H9 (cell line): ENCODE measurements around the gene RNF141. TPM values are rescaled to one million over a fixed set of nuclear protein-coding genes. Genes with fewer than 3 reads are reported as not detected.

Experiments used
- DNase-seq: peaks from one replicate; pipeline ENCODE4 v3.0.0-alpha.2; 2017
- H2AFZ ChIP-seq: one replicate; pipeline ENCODE4 v1.6.1; 2013; ENCODE audit warnings: mild to moderate bottlenecking, low read length, control low read depth, moderate library complexity
- H2AK5ac ChIP-seq: 2 replicates; pipeline ENCODE4 v1.6.1; 2013; ENCODE audit warnings: low read length, control low read depth, mixed read lengths; ENCODE audit not compliant: insufficient read length
- H2BK120ac ChIP-seq: one replicate; pipeline ENCODE4 v1.6.1; 2013; ENCODE audit warnings: low read depth, mild to moderate bottlenecking, low read length, control low read depth, inconsistent platforms; ENCODE audit not compliant: poor library complexity, severe bottlenecking
- H2BK12ac ChIP-seq: 2 replicates; pipeline ENCODE4 v1.6.1; 2013; ENCODE audit warnings: low read length, control low read depth, mixed read lengths, low read depth; ENCODE audit not compliant: insufficient read length
- H2BK15ac ChIP-seq: 2 replicates; pipeline ENCODE4 v1.6.1; 2013; ENCODE audit warnings: low read depth, low read length, control low read depth
- H2BK20ac ChIP-seq: one replicate; pipeline ENCODE4 v1.6.1; 2013; ENCODE audit warnings: low read depth, mild to moderate bottlenecking, low read length, control low read depth, inconsistent platforms; ENCODE audit not compliant: poor library complexity, severe bottlenecking
- H2BK5ac ChIP-seq: 2 replicates; pipeline ENCODE4 v1.6.1; 2013; ENCODE audit warnings: low read length, control low read depth, mixed read lengths; ENCODE audit not compliant: insufficient read length
- H3K14ac ChIP-seq: 2 replicates; pipeline ENCODE4 v1.6.1; 2013; ENCODE audit warnings: low read length, control low read depth; ENCODE audit not compliant: insufficient read depth
- H3K18ac ChIP-seq: 2 replicates; pipeline ENCODE4 v1.6.1; 2013; ENCODE audit warnings: low read depth, mild to moderate bottlenecking, mixed read lengths, low read length, control low read depth; ENCODE audit not compliant: insufficient read length
- H3K23ac ChIP-seq: 2 replicates; pipeline ENCODE4 v1.6.1; 2013; ENCODE audit warnings: low read length, control low read depth, mixed read lengths, low read depth; ENCODE audit not compliant: insufficient read length
- H3K23me2 ChIP-seq: 2 replicates; pipeline ENCODE4 v1.6.1; 2013; ENCODE audit warnings: low read depth, mild to moderate bottlenecking, mixed read lengths, low read length, control low read depth; ENCODE audit not compliant: insufficient read length, poor library complexity, severe bottlenecking
- H3K27ac ChIP-seq: 2 replicates; pipeline ENCODE4 v1.5.1; 2013; ENCODE audit warnings: low read length, control low read depth, mixed read lengths, low read depth; ENCODE audit not compliant: insufficient read length
- H3K27me3 ChIP-seq: 2 replicates; pipeline ENCODE4 v1.6.1; 2013; ENCODE audit warnings: low read length, control low read depth, inconsistent platforms; ENCODE audit not compliant: insufficient read depth
- H3K4ac ChIP-seq: 2 replicates; pipeline ENCODE4 v1.6.1; 2013; ENCODE audit warnings: low read depth, mild to moderate bottlenecking, control low read depth, inconsistent platforms, low read length, moderate library complexity
- H3K4me1 ChIP-seq: 2 replicates; pipeline ENCODE4 v1.6.1; 2013; ENCODE audit warnings: low read length, control low read depth, inconsistent platforms; ENCODE audit not compliant: insufficient read depth
- H3K4me2 ChIP-seq: 2 replicates; pipeline ENCODE4 v1.6.1; 2013; ENCODE audit warnings: low read length, control low read depth, mixed read lengths; ENCODE audit not compliant: insufficient read length, insufficient read depth
- H3K56ac ChIP-seq: 2 replicates; pipeline ENCODE4 v1.6.1; 2013; ENCODE audit warnings: low read depth, mild to moderate bottlenecking, mixed read lengths, low read length, control low read depth; ENCODE audit not compliant: insufficient read length
- H3K79me1 ChIP-seq: 2 replicates; pipeline ENCODE4 v1.6.1; 2013; ENCODE audit warnings: low read depth, mild to moderate bottlenecking, moderate library complexity, low read length, control low read depth, inconsistent platforms; ENCODE audit not compliant: insufficient read depth, poor library complexity, severe bottlenecking
- H3K79me2 ChIP-seq: 2 replicates; pipeline ENCODE4 v1.6.1; 2013; ENCODE audit warnings: low read length, control low read depth, inconsistent platforms; ENCODE audit not compliant: insufficient read depth
- H3K9ac ChIP-seq: 2 replicates; pipeline ENCODE4 v1.6.1; 2013; ENCODE audit warnings: low read length, control low read depth, mixed read lengths; ENCODE audit not compliant: insufficient read length; ENCODE audit errors: extremely low read depth
- H3K9me3 ChIP-seq: one replicate; pipeline ENCODE4 v1.6.1; 2013; ENCODE audit warnings: low read depth, low read length, inconsistent platforms; ENCODE audit not compliant: control insufficient read depth
- H3T11ph ChIP-seq: one replicate; pipeline ENCODE4 v1.6.1; 2013; ENCODE audit warnings: mild to moderate bottlenecking, low read length, control low read depth, inconsistent platforms
- H4K20me1 ChIP-seq: one replicate; pipeline ENCODE4 v1.6.1; 2013; ENCODE audit not compliant: control insufficient read depth, insufficient read length, insufficient read depth
- H4K5ac ChIP-seq: 2 replicates; pipeline ENCODE4 v1.6.1; 2013; ENCODE audit warnings: low read depth, mild to moderate bottlenecking, mixed read lengths, low read length, control low read depth; ENCODE audit not compliant: insufficient read length
- H4K8ac ChIP-seq: replicated peaks from 2 replicates; pipeline ENCODE4 v1.6.1; 2013; ENCODE audit warnings: low read length, control low read depth, mixed read lengths, low read depth; ENCODE audit not compliant: insufficient read length
- H4K91ac ChIP-seq: 2 replicates; pipeline ENCODE4 v1.6.1; 2013; ENCODE audit warnings: low read depth, mild to moderate bottlenecking, moderate library complexity, mixed read lengths, low read length, control low read depth; ENCODE audit not compliant: insufficient read length
- H3K27ac Mint-ChIP-seq, 3 experiments: 2 replicates in 2 of 3; 3 replicates in 1 of 3; pipeline ENCODE4 v1.8.0; 2020 to 2021; ENCODE audit warnings: mixed read lengths in 3 of 3, mild to moderate bottlenecking in 1 of 3, moderate library complexity in 1 of 3
- H3K27me3 Mint-ChIP-seq: 2 replicates; pipeline ENCODE4 v1.8.0; 2021; ENCODE audit warnings: low read depth, mild to moderate bottlenecking, moderate library complexity, mixed read lengths
- H3K36me3 Mint-ChIP-seq, 3 experiments: 2 replicates in 2 of 3; 3 replicates in 1 of 3; pipeline ENCODE4 v1.8.0; 2020 to 2021; ENCODE audit warnings: low read depth in 3 of 3, mixed read lengths in 3 of 3; ENCODE audit not compliant: insufficient read depth in 1 of 3
- H3K4me1 Mint-ChIP-seq, 2 experiments: 2 replicates each; pipeline ENCODE4 v1.8.0; 2020; ENCODE audit warnings: mixed read lengths in 2 of 2
- H3K4me3 Mint-ChIP-seq, 2 experiments: 2 replicates in 1 of 2; 3 replicates in 1 of 2; pipeline ENCODE4 v1.8.0; 2020 to 2021; ENCODE audit warnings: mild to moderate bottlenecking in 2 of 2, mixed read lengths in 2 of 2, moderate library complexity in 1 of 2
- H3K9me3 Mint-ChIP-seq, 2 experiments: 2 replicates in 1 of 2; 3 replicates in 1 of 2; pipeline ENCODE4 v1.8.0; 2020; ENCODE audit warnings: mild to moderate bottlenecking in 2 of 2, mixed read lengths in 2 of 2, moderate library complexity in 1 of 2
- WGBS: extraction: QIAGEN DNeasy Blood & Tissue Kit; methylation state at CpG from one replicate; pipeline ENCODE4 v1.1.7; 2013; ENCODE audit warnings: missing lambda C conversion rate, low lambda C conversion rate, mixed read lengths; ENCODE audit not compliant: insufficient read length; ENCODE audit errors: extremely low coverage; 5-methylcytosine and 5-hydroxymethylcytosine counted together
- total RNA-seq: library from RNA; stranded (reverse); gene quantifications from 2 replicates; pipeline ENCODE4 v1.2.1, GENCODE V29; 2021
- TF ChIP-seq, protein P1 (sequence below): fragments of 200-600 bp; sonication (generic); conservative IDR thresholded peaks from 3 replicates; pipeline ENCODE4 v1.8.0; 2021; ENCODE audit warnings: antibody characterized with exemption, mild to moderate bottlenecking

RNF141 gene
- total RNA-seq, 1 experiment from 2014 or later = 24.7 TPM

DNA sequence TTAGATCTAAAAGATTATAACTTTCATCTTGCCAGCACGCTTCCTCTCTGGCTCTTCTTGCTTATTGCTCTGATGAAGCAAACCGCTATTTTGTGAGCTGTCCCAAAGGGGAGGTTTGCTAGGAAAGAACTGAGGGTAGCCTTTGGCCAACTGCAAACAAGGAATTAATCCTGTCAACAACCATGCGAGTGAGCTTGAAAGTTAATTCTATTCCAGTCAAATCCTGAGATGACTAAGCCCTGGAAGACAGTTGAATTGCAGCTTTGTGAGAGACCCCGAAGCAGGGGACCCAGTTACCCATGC lies 10.3 kb upstream of the RNF141 start:
- no peak overlapping the region for H2AFZ ChIP-seq
- Mint-ChIP-seq H3K36me3 (no peaks in the 10 kb centered on the region), H3K9me3 (no peaks in the 10 kb centered on the region), H3K27me3 (peaks cover 2% of the 10 kb centered on the region), H3K27ac (no peak overlapping the region; a peak in 1 of 7 replicates), H3K4me3 (no peak overlapping the region), H3K4me1 (peaks cover 7% of the 10 kb centered on the region in 2 experiments)
- H4K20me1 ChIP-seq = no peaks in the 10 kb centered on the region
- H2AK5ac ChIP-seq = no peak overlapping the region
- no peak overlapping the region for H3K27ac ChIP-seq
- no peak overlapping the region for H2BK15ac ChIP-seq
- H3T11ph ChIP-seq = no peak overlapping the region
- no CpG with 5 or more reads among the region's 4 CpGs for WGBS
- H2BK5ac ChIP-seq = no peak overlapping the region
- H4K91ac ChIP-seq = no peak overlapping the region
- H4K8ac ChIP-seq = no peak overlapping the region
- no peaks in the 10 kb centered on the region for H3K4me1 ChIP-seq
- H3K79me1 ChIP-seq = no peaks in the 10 kb centered on the region
- H3K27me3 ChIP-seq = no peaks in the 10 kb centered on the region
- H2BK12ac ChIP-seq = no peak overlapping the region
- H3K79me2 ChIP-seq = no peaks in the 10 kb centered on the region
- no peak overlapping the region for H3K9ac ChIP-seq
- no peak overlapping the region for H3K4me2 ChIP-seq
- no peak overlapping the region for H3K4ac ChIP-seq
- H2BK20ac ChIP-seq = no peak overlapping the region
- H3K18ac ChIP-seq = no peak overlapping the region
- H3K23me2 ChIP-seq = no peaks in the 10 kb centered on the region
- DNase-seq = no peak
- no peak overlapping the region for H3K14ac ChIP-seq
- no peak overlapping the region for H3K56ac ChIP-seq
- TF ChIP-seq, protein P1, sequence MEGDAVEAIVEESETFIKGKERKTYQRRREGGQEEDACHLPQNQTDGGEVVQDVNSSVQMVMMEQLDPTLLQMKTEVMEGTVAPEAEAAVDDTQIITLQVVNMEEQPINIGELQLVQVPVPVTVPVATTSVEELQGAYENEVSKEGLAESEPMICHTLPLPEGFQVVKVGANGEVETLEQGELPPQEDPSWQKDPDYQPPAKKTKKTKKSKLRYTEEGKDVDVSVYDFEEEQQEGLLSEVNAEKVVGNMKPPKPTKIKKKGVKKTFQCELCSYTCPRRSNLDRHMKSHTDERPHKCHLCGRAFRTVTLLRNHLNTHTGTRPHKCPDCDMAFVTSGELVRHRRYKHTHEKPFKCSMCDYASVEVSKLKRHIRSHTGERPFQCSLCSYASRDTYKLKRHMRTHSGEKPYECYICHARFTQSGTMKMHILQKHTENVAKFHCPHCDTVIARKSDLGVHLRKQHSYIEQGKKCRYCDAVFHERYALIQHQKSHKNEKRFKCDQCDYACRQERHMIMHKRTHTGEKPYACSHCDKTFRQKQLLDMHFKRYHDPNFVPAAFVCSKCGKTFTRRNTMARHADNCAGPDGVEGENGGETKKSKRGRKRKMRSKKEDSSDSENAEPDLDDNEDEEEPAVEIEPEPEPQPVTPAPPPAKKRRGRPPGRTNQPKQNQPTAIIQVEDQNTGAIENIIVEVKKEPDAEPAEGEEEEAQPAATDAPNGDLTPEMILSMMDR = no peak
- H2BK120ac ChIP-seq = no peak overlapping the region
- H3K9me3 ChIP-seq = no peaks in the 10 kb centered on the region
- no peak overlapping the region for H4K5ac ChIP-seq
- no peak overlapping the region for H3K23ac ChIP-seq
